GM12878 (cell line): ENCODE results near the gene ATAD3A. TPM values are rescaled to one million over a fixed set of nuclear protein-coding genes. Genes with fewer than 3 reads are reported as not detected.

Source experiments
- ATAC-seq: fragments of 200-7000 bp; cut with Tn5 transposase; 3 replicates; pipeline ENCODE4 v1.9.1; 2020; ENCODE audit warnings: mild to moderate bottlenecking, moderate library complexity
- BruUV-seq: library from RNA; stranded (reverse); fragments of 400-500 nt; replicated peaks from 2 replicates; lab custom pipeline; 2021; lab: Mats Ljungman, UMichigan
- CTCF ChIA-PET: fragments of 300-600 bp; sonication (Branson Sonifier 250); formaldehyde crosslinking; extraction: SDS; loops from one replicate; lab custom pipeline; 2021; ENCODE audit warnings: inconsistent platforms; lab: Yijun Ruan, JAX
- POLR2A ChIA-PET: fragments of 350-600 bp; formaldehyde crosslinking; extraction: SDS; loops from one replicate; lab custom pipeline; 2021; ENCODE audit warnings: inconsistent platforms; lab: Charles Lee
- RAD21 ChIA-PET: fragments of 300-600 bp; sonication (Branson Sonifier 250); formaldehyde crosslinking; loops from one replicate; lab custom pipeline; 2023; ENCODE audit warnings: antibody characterized with exemption; ENCODE audit not compliant: unreplicated experiment; lab: Charles Lee
- SMC1A ChIA-PET: fragments of 300-600 bp; sonication (Branson Sonifier 250); formaldehyde crosslinking; loops from one replicate; lab custom pipeline; 2023; ENCODE audit not compliant: unreplicated experiment, uncharacterized antibody; lab: Charles Lee
- DNase-seq: peaks from one replicate; pipeline ENCODE4 v3.0.0-alpha.2; 2011; ENCODE audit warnings: low read depth, low spot score
- FAIRE-seq: peaks from 3 replicates; lab custom pipeline; 2011; peaks lifted over from hg19 to GRCh38; lab: Jason Lieb, UNC
- H2AFZ ChIP-seq: 2 replicates; pipeline ENCODE4 v1.6.0; 2011; ENCODE audit warnings: low read depth, low read length, control low read depth; ENCODE audit not compliant: control insufficient read depth
- H3K27ac ChIP-seq: 2 replicates; pipeline ENCODE4 v1.5.1; 2011; ENCODE audit warnings: control low read depth; ENCODE audit not compliant: control insufficient read depth, insufficient read depth
- H3K27me3 ChIP-seq, 2 experiments: replicated peaks in 1 of 2; 2 replicates each; pipeline versions ENCODE4 v1.6.0 to v1.6.1; 2011; ENCODE audit warnings: low read length in 1 of 2; ENCODE audit not compliant: control insufficient read depth in 2 of 2, insufficient read depth in 2 of 2
- H3K36me3 ChIP-seq, 2 experiments: 2 replicates each; pipeline ENCODE4 v1.5.1; 2011; ENCODE audit warnings: low read length in 1 of 2; ENCODE audit not compliant: control insufficient read depth in 2 of 2, insufficient read depth in 2 of 2
- H3K4me1 ChIP-seq: 2 replicates; pipeline ENCODE4 v1.6.1; 2011; ENCODE audit warnings: mild to moderate bottlenecking, low read length, moderate library complexity, mixed read lengths; ENCODE audit not compliant: control insufficient read depth, insufficient read depth
- H3K4me2 ChIP-seq: 2 replicates; pipeline ENCODE4 v1.6.0; 2011; ENCODE audit warnings: control low read depth; ENCODE audit not compliant: control insufficient read depth, insufficient read depth
- H3K4me3 ChIP-seq: fragments of 200-600 bp; sonication (generic); 2 replicates; pipeline ENCODE4 v1.5.1; 2016
- H3K79me2 ChIP-seq: 2 replicates; pipeline ENCODE4 v1.6.0; 2011; ENCODE audit warnings: low read length; ENCODE audit not compliant: control insufficient read depth, insufficient read depth
- H3K9ac ChIP-seq: 2 replicates; pipeline ENCODE4 v1.8.0; 2011; ENCODE audit warnings: low read length, control low read depth, mixed read lengths; ENCODE audit not compliant: control insufficient read depth, insufficient read depth
- H3K9me3 ChIP-seq: replicated peaks from 3 replicates; pipeline ENCODE4 v1.5.1; 2011; ENCODE audit warnings: mild to moderate bottlenecking, low read length; ENCODE audit not compliant: control insufficient read depth, insufficient read depth
- H4K20me1 ChIP-seq: 2 replicates; pipeline ENCODE4 v1.6.0; 2011; ENCODE audit not compliant: control insufficient read depth, insufficient read depth
- CBX5 ChIP-seq: sonication (generic); IDR thresholded peaks from 2 replicates; pipeline ENCODE4 v1.6.1; 2016; ENCODE audit warnings: low read depth, moderate library complexity, mild to moderate bottlenecking, inconsistent platforms
- CREM ChIP-seq: IDR thresholded peaks from 2 replicates; pipeline ENCODE4 v1.6.1; 2014; ENCODE audit warnings: antibody characterized with exemption, low read depth
- HDAC6 ChIP-seq: fragments of 200-600 bp; sonication (generic); IDR thresholded peaks from one replicate; pipeline ENCODE4 v1.8.0; 2017; ENCODE audit warnings: antibody characterized with exemption; ENCODE audit not compliant: unreplicated experiment
- MTA2 ChIP-seq: fragments of 450-650 bp; IDR thresholded peaks from 2 replicates; pipeline ENCODE4 v1.6.1; 2016; ENCODE audit warnings: low read depth, mild to moderate bottlenecking, moderate library complexity
- NFYA ChIP-seq: IDR thresholded peaks from 2 replicates; pipeline ENCODE4 v1.6.1; 2011; ENCODE audit warnings: low read depth, mild to moderate bottlenecking, low read length, improper control_type of control experiment, borderline replicate concordance
- PAX8 ChIP-seq: fragments of 450-650 bp; IDR thresholded peaks from 2 replicates; pipeline ENCODE4 v1.6.1; 2017; ENCODE audit warnings: mild to moderate bottlenecking, moderate library complexity
- PBX3 ChIP-seq: IDR thresholded peaks from 2 replicates; pipeline ENCODE4 v1.6.1; 2011; ENCODE audit warnings: mild to moderate bottlenecking, low read depth, low read length, moderate library complexity; ENCODE audit not compliant: insufficient replicate concordance
- SUZ12 ChIP-seq: fragments of 200-600 bp; sonication (generic); IDR thresholded peaks from one replicate; pipeline ENCODE4 v1.6.1; 2018; ENCODE audit warnings: antibody characterized with exemption, mild to moderate bottlenecking; ENCODE audit not compliant: unreplicated experiment
- ZBTB33 ChIP-seq: fragments of 450-650 bp; IDR thresholded peaks from 2 replicates; pipeline ENCODE4 v1.6.1; 2017; ENCODE audit warnings: mild to moderate bottlenecking
- WGBS: methylation state at CpG from one replicate; pipeline ENCODE4 v1.1.6; 2016; ENCODE audit warnings: low lambda C conversion rate; ENCODE audit not compliant: insufficient replicate concordance, insufficient coverage; ENCODE audit errors: missing lambda C conversion rate; 5-methylcytosine and 5-hydroxymethylcytosine counted together
- in situ Hi-C: fragments of 300-500 bp; cut with MboI; formaldehyde crosslinking; loops from 9 replicates; pipeline ENCODE4 v1.14.3; 2018; ENCODE audit warnings: mixed read lengths
- intact Hi-C: fragments of 100-400 bp; cut with micrococcal nuclease; formaldehyde crosslinking; loops from one replicate; pipeline ENCODE4 v1.14.2; 2022; ENCODE audit not compliant: unreplicated experiment
- polyA plus RNA-seq, 11 experiments: library from polyadenylated mRNA; depleted of rRNA in 4 of 11; unstranded in 6 of 11; stranded (reverse) in 5 of 11; fragments of >200 nt; fragmentation: Nextera tagmentation in 4 of 11; fragmentation: Illumina TruSeq in 1 of 11; extraction: Ambion mirVana in 4 of 11; extraction: Trizol in 1 of 11; gene quantifications; 1 replicate in 1 of 11; 2 replicates in 10 of 11; pipeline versions ENCODE4 v1.2.1 to v1.2.3, GENCODE V29; 2011 to 2016; ENCODE audit warnings: inconsistent platforms in 2 of 11, missing spikeins in 2 of 11, low read depth in 1 of 11
- total RNA-seq, 4 experiments: library from RNA; depleted of rRNA in 3 of 4; stranded (reverse); fragments of >200 nt in 3 of 4; fragmentation: Illumina TruSeq in 1 of 4; extraction: Trizol in 1 of 4; gene quantifications; 2 replicates each; pipeline versions ENCODE4 v1.2.1 to v1.2.3, GENCODE V29; 2013 to 2021
- TF ChIP-seq, protein P1 (sequence below): fragments of 450-650 bp; IDR thresholded peaks from 2 replicates; pipeline ENCODE4 v1.6.1; 2016; ENCODE audit warnings: mild to moderate bottlenecking

The ATAD3A gene
- total and polyA plus RNA-seq, 10 of the 15 experiments (the other 5 are each of a cell fraction or from before 2014, with no cell fraction given): 0.05 to 93.5 (median 38.9) TPM

GRCh38 chr1:1540090-1540817, 28.3 kb downstream of the ATAD3A start, which contains the start of gene TMEM240:
Gene TMEM240, minus strand, starts transcription at chr1:1540624. Its CDS starts 278 bp downstream, at chr1:1540346.
- no peak within 1 kb of the TSS for H3K27ac ChIP-seq
- ATAC-seq: peak; percentile 27; the same call in 1 of the 3 replicates
- no peaks in the 10 kb centered on the region for H3K27me3 ChIP-seq
- FAIRE-seq: no peak
- H3K4me3 ChIP-seq: no peak within 1 kb of the TSS
- no peaks in the 10 kb centered on the region for H3K4me1 ChIP-seq
- intact Hi-C loops (no loop called here), in situ Hi-C loops (no loop called here)
- no peaks in the 10 kb centered on the region for H3K9me3 ChIP-seq
- ChIA-PET POLR2A (no interaction called here), RAD21 (no interaction called here), CTCF (no interaction called here), SMC1A (no interaction called here)
- no peak for DNase-seq
- no peaks in the 10 kb centered on the region for H4K20me1 ChIP-seq
- no peaks in the 10 kb centered on the region; a peak in 2 of 4 replicates for H3K36me3 ChIP-seq
- H2AFZ ChIP-seq: no peak within 1 kb of the TSS
- H3K79me2 ChIP-seq: no peaks in the 10 kb centered on the region
- no peak within 1 kb of the TSS for H3K4me2 ChIP-seq
- no TSS peak for BruUV-seq
- H3K9ac ChIP-seq: no peak within 1 kb of the TSS
- no peak for TF ChIP-seq SUZ12
- no peak for TF ChIP-seq CBX5
- TF ChIP-seq ZBTB33: no peak
- TF ChIP-seq, protein P1, sequence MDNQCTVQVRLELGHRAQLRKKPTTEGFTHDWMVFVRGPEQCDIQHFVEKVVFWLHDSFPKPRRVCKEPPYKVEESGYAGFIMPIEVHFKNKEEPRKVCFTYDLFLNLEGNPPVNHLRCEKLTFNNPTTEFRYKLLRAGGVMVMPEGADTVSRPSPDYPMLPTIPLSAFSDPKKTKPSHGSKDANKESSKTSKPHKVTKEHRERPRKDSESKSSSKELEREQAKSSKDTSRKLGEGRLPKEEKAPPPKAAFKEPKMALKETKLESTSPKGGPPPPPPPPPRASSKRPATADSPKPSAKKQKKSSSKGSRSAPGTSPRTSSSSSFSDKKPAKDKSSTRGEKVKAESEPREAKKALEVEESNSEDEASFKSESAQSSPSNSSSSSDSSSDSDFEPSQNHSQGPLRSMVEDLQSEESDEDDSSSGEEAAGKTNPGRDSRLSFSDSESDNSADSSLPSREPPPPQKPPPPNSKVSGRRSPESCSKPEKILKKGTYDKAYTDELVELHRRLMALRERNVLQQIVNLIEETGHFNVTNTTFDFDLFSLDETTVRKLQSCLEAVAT: no peak
- no peak for TF ChIP-seq CREM
- no peak for TF ChIP-seq PBX3
- TF ChIP-seq MTA2: no peak
- no peak for TF ChIP-seq HDAC6
- TF ChIP-seq PAX8: no peak
- TF ChIP-seq NFYA: no peak
- WGBS: no CpG with 5 or more reads among the region's 100 CpGs
